SK-N-SH treated with all-trans-retinoic acid at 6 μM for 48 hours (cell line): Measurements from ENCODE around the gene OR13J1.

Experiments
- ATAC-seq: fragments of 200-7000 bp; cut with Tn5 transposase; 3 replicates; pipeline ENCODE4 v1.9.1; 2020; ENCODE audit warnings: mild to moderate bottlenecking, moderate library complexity
- ARNTL ChIP-seq: fragments of 450-650 bp; formaldehyde crosslinking; IDR thresholded peaks from 2 replicates; pipeline ENCODE4 v1.5.0; 2020; ENCODE audit warnings: low read depth, mild to moderate bottlenecking, moderate library complexity, borderline replicate concordance
- CSDC2 ChIP-seq: fragments of 250-450 bp; sonication (Bioruptor Pico); IDR thresholded peaks from 2 replicates; pipeline ENCODE4 v1.5.0; 2020; ENCODE audit warnings: mild to moderate bottlenecking, moderate library complexity
- ESRRG ChIP-seq: fragments of 250-450 bp; sonication (Bioruptor Pico); IDR thresholded peaks from 2 replicates; pipeline ENCODE4 v1.6.1; 2021; ENCODE audit warnings: mild to moderate bottlenecking
- GLIS3 ChIP-seq: fragments of 250-450 bp; sonication (Bioruptor Pico); IDR thresholded peaks from 2 replicates; pipeline ENCODE4 v1.5.0; 2020; ENCODE audit warnings: mild to moderate bottlenecking, moderate library complexity
- OSR1 ChIP-seq: fragments of 250-450 bp; sonication (Bioruptor Pico); IDR thresholded peaks from 2 replicates; pipeline ENCODE4 v1.8.0; 2022; ENCODE audit warnings: moderate library complexity, mild to moderate bottlenecking, inconsistent platforms
- PATZ1 ChIP-seq: fragments of 250-450 bp; sonication (Bioruptor Pico); IDR thresholded peaks from 2 replicates; pipeline ENCODE4 v1.8.0; 2020; ENCODE audit warnings: mild to moderate bottlenecking, moderate library complexity, borderline replicate concordance
- PPARA ChIP-seq: fragments of 250-450 bp; sonication (Bioruptor Pico); IDR thresholded peaks from 2 replicates; pipeline ENCODE4 v1.5.0; 2020; ENCODE audit warnings: mild to moderate bottlenecking, borderline replicate concordance
- SNAI2 ChIP-seq: fragments of 250-450 bp; sonication (Bioruptor Pico); IDR thresholded peaks from 2 replicates; pipeline ENCODE4 v1.5.0; 2020; ENCODE audit warnings: mild to moderate bottlenecking, moderate library complexity
- TCF4 ChIP-seq: fragments of 250-450 bp; sonication (Bioruptor Pico); IDR thresholded peaks from 2 replicates; pipeline ENCODE4 v1.8.0; 2021; ENCODE audit warnings: mild to moderate bottlenecking, moderate library complexity, borderline replicate concordance
- TOX ChIP-seq: fragments of 250-450 bp; sonication (Bioruptor Pico); IDR thresholded peaks from 2 replicates; pipeline ENCODE4 v1.8.0; 2021; ENCODE audit warnings: mild to moderate bottlenecking, moderate library complexity, borderline replicate concordance
- TSHZ2 ChIP-seq: fragments of 250-450 bp; sonication (Bioruptor Pico); IDR thresholded peaks from 2 replicates; pipeline ENCODE4 v1.5.0; 2020; ENCODE audit warnings: mild to moderate bottlenecking, moderate library complexity
- ZC3H10 ChIP-seq: fragments of 250-450 bp; sonication (Bioruptor Pico); IDR thresholded peaks from 2 replicates; pipeline ENCODE4 v1.5.1; 2021; ENCODE audit warnings: mild to moderate bottlenecking, moderate library complexity
- ZFP3 ChIP-seq: fragments of 250-450 bp; sonication (Bioruptor Pico); IDR thresholded peaks from 2 replicates; pipeline ENCODE4 v1.5.0; 2020; ENCODE audit warnings: mild to moderate bottlenecking, moderate library complexity
- ZNF565 ChIP-seq: fragments of 450-650 bp; formaldehyde crosslinking; conservative IDR thresholded peaks from 2 replicates; pipeline ENCODE4 v1.5.0; 2020; ENCODE audit warnings: low read depth, mild to moderate bottlenecking, moderate library complexity
- ZNF70 ChIP-seq: fragments of 450-650 bp; formaldehyde crosslinking; IDR thresholded peaks from 2 replicates; pipeline ENCODE4 v1.5.0; 2020; ENCODE audit warnings: mild to moderate bottlenecking, moderate library complexity
- ZNF8 ChIP-seq: fragments of 450-650 bp; formaldehyde crosslinking; IDR thresholded peaks from 2 replicates; pipeline ENCODE4 v1.5.0; 2020; ENCODE audit warnings: mild to moderate bottlenecking, moderate library complexity
- TF ChIP-seq, protein P1 (sequence below): fragments of 250-450 bp; sonication (Bioruptor Pico); IDR thresholded peaks from 2 replicates; pipeline ENCODE4 v1.5.1; 2020; ENCODE audit warnings: low read depth, mild to moderate bottlenecking, moderate library complexity
- TF ChIP-seq, protein P2 (sequence below): fragments of 250-450 bp; sonication (Bioruptor Pico); IDR thresholded peaks from 2 replicates; pipeline ENCODE4 v1.8.0; 2021; ENCODE audit warnings: low read depth, mild to moderate bottlenecking, moderate library complexity, borderline replicate concordance

The OR13J1 gene

DNA sequence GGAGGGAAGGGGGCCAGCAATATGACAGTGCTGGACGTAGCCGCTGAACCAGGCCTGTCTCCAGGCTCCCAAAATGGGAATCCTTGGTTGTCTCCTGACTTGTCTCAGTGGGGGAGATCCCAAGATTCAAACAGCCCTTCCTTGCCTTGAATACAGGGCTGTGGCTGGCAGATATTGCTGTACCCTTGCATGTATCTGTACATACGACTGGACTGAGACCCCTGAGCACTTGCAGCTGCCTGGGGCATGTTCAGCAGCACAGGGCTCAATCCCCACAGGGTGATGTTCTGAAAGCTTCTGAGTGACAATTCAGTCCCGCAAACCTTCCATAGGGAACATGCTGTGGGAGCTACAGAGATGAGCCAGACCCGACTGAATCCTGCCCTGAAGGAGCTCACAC is 13.3 kb downstream of the OR13J1 start:
- no peak for ATAC-seq
- TF ChIP-seq GLIS3 (no peak), OSR1 (no peak), SNAI2 (CRISPR knock-in tag) (no peak), ZNF8 (CRISPR knock-in tag) (no peak), TSHZ2 (no peak)

GRCh38 chr9:35856206-35856605 is 14.0 kb downstream of the OR13J1 start:
- no peak for ATAC-seq

More at GRCh38 chr9:35856206-35856605, 14.0 kb downstream of the OR13J1 start:
- TF ChIP-seq PATZ1 (CRISPR knock-in tag) (no peak), OSR1 (no peak), ZC3H10 (CRISPR knock-in tag) (no peak), ARNTL (CRISPR knock-in tag) (no peak), TOX (CRISPR knock-in tag) (no peak), PPARA (CRISPR knock-in tag) (no peak), CSDC2 (CRISPR knock-in tag) (no peak), ZNF8 (CRISPR knock-in tag) (no peak), ZNF70 (CRISPR knock-in tag) (no peak), SNAI2 (CRISPR knock-in tag) (no peak), ESRRG (no peak), ZFP3 (CRISPR knock-in tag) (no peak), GLIS3 (no peak), TCF4 (CRISPR knock-in tag) (no peak), ZNF565 (no peak), TSHZ2 (no peak)
- TF ChIP-seq, protein P1, sequence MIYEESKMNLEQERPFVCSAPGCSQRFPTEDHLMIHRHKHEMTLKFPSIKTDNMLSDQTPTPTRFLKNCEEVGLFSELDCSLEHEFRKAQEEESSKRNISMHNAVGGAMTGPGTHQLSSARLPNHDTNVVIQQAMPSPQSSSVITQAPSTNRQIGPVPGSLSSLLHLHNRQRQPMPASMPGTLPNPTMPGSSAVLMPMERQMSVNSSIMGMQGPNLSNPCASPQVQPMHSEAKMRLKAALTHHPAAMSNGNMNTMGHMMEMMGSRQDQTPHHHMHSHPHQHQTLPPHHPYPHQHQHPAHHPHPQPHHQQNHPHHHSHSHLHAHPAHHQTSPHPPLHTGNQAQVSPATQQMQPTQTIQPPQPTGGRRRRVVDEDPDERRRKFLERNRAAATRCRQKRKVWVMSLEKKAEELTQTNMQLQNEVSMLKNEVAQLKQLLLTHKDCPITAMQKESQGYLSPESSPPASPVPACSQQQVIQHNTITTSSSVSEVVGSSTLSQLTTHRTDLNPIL (CRISPR knock-in tag): no peak
- TF ChIP-seq, protein P2, sequence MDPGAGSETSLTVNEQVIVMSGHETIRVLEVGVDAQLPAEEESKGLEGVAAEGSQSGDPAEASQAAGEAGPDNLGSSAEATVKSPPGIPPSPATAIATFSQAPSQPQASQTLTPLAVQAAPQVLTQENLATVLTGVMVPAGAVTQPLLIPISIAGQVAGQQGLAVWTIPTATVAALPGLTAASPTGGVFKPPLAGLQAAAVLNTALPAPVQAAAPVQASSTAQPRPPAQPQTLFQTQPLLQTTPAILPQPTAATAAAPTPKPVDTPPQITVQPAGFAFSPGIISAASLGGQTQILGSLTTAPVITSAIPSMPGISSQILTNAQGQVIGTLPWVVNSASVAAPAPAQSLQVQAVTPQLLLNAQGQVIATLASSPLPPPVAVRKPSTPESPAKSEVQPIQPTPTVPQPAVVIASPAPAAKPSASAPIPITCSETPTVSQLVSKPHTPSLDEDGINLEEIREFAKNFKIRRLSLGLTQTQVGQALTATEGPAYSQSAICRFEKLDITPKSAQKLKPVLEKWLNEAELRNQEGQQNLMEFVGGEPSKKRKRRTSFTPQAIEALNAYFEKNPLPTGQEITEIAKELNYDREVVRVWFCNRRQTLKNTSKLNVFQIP (CRISPR knock-in tag): no peak
